Keratinocyte (primary cell): ENCODE data around the gene TPRA1. TPM values are rescaled to one million over a fixed set of nuclear protein-coding genes. Genes with fewer than 3 reads are reported as not detected.

Experiments used
- DNase-seq: peaks from one replicate; pipeline ENCODE4 v3.0.0-alpha.2; 2011; ENCODE audit warnings: low read depth, missing footprints, low spot score
- FAIRE-seq: peaks from 2 replicates; lab custom pipeline; 2011; peaks lifted over from hg19 to GRCh38; lab: Jason Lieb, UNC
- H2AFZ ChIP-seq: 2 replicates; pipeline ENCODE4 v1.6.0; 2012; ENCODE audit warnings: low read length, control low read depth, inconsistent platforms; ENCODE audit not compliant: control insufficient read depth
- H3K27ac ChIP-seq: 2 replicates; pipeline ENCODE4 v1.5.1; 2011; ENCODE audit warnings: low read length; ENCODE audit not compliant: control insufficient read depth, insufficient read depth
- H3K27me3 ChIP-seq: 3 replicates; pipeline ENCODE4 v1.6.0; 2011; ENCODE audit warnings: low read length; ENCODE audit not compliant: control insufficient read depth, insufficient read depth; ENCODE audit errors: extremely low read depth
- H3K36me3 ChIP-seq, 2 experiments: 2 replicates in 1 of 2; 3 replicates in 1 of 2; pipeline ENCODE4 v1.5.1; 2011; ENCODE audit warnings: low read length in 2 of 2, mild to moderate bottlenecking in 1 of 2; ENCODE audit not compliant: control insufficient read depth in 2 of 2, insufficient read depth in 2 of 2; ENCODE audit errors: extremely low read depth in 1 of 2
- H3K4me1 ChIP-seq: 3 replicates; pipeline ENCODE4 v1.5.1; 2011; ENCODE audit warnings: low read length; ENCODE audit not compliant: control insufficient read depth, insufficient read depth; ENCODE audit errors: extremely low read depth
- H3K4me2 ChIP-seq: 3 replicates; pipeline ENCODE4 v1.6.0; 2011; ENCODE audit warnings: low read depth, low read length; ENCODE audit not compliant: control insufficient read depth, insufficient read depth; ENCODE audit errors: extremely low read depth
- H3K4me3 ChIP-seq, 3 experiments: fragments of 200-600 bp in 1 of 3; sonication (generic) in 1 of 3; 2 replicates in 2 of 3; 3 replicates in 1 of 3; pipeline ENCODE4 v1.5.1; 2011 to 2016; ENCODE audit warnings: low read length in 3 of 3, mild to moderate bottlenecking in 3 of 3, control low read depth in 2 of 3, inconsistent platforms in 1 of 3, low read depth in 1 of 3, mixed read lengths in 1 of 3, mixed run types in 1 of 3, moderate library complexity in 1 of 3; ENCODE audit not compliant: control insufficient read depth in 2 of 3, insufficient read depth in 2 of 3; ENCODE audit errors: extremely low read depth in 1 of 3
- H3K79me2 ChIP-seq: 2 replicates; pipeline ENCODE4 v1.6.0; 2012; ENCODE audit warnings: low read length; ENCODE audit not compliant: control insufficient read depth, insufficient read depth
- H3K9ac ChIP-seq: 3 replicates; pipeline ENCODE4 v1.6.0; 2011; ENCODE audit warnings: low read length; ENCODE audit not compliant: control insufficient read depth, insufficient read depth; ENCODE audit errors: extremely low read depth
- H3K9me1 ChIP-seq: 3 replicates; pipeline ENCODE4 v1.6.0; 2011; ENCODE audit warnings: low read length; ENCODE audit not compliant: control insufficient read depth, insufficient read depth; ENCODE audit errors: extremely low read depth
- H3K9me3 ChIP-seq: 2 replicates; pipeline ENCODE4 v1.5.1; 2012; ENCODE audit warnings: low read depth, low read length; ENCODE audit not compliant: control insufficient read depth
- H4K20me1 ChIP-seq: 3 replicates; pipeline ENCODE4 v1.6.0; 2011; ENCODE audit warnings: low read length; ENCODE audit not compliant: control insufficient read depth, insufficient read depth; ENCODE audit errors: extremely low read depth
- EZH2 ChIP-seq: IDR thresholded peaks from one replicate; pipeline ENCODE4 v1.6.1; 2012; ENCODE audit warnings: inconsistent platforms, mild to moderate bottlenecking, low read length, moderate library complexity
- dilution Hi-C: fragments of 300-500 bp; cut with MboI; formaldehyde crosslinking; loops from one replicate; pipeline ENCODE4 v1.7.0; 2020; ENCODE audit warnings: low sequenced_read_pairs; ENCODE audit not compliant: extremely low pct_ligation_motif_present
- polyA plus RNA-seq, 5 experiments: library from polyadenylated mRNA; depleted of rRNA in 3 of 5; stranded (reverse) in 3 of 5; stranded (forward) in 1 of 5; unstranded in 1 of 5; fragments of >200 nt; gene quantifications; 1 replicate in 1 of 5; 2 replicates in 3 of 5; 3 replicates in 1 of 5; pipeline versions ENCODE4 v1.2.1 to v1.2.3, GENCODE V29; 2011 to 2012; ENCODE audit warnings: missing spikeins in 2 of 5, low read depth in 1 of 5, low replicate concordance in 1 of 5
- TF ChIP-seq, protein P1 (sequence below), 3 experiments: IDR thresholded peaks in 1 of 3; conservative IDR thresholded peaks in 1 of 3; optimal IDR thresholded peaks in 1 of 3; 2 replicates in 2 of 3; 3 replicates in 1 of 3; pipeline versions ENCODE3 to v1.5.1; 2011; ENCODE audit warnings: low read length in 3 of 3, mild to moderate bottlenecking in 3 of 3, moderate library complexity in 2 of 3, control low read depth in 1 of 3, inconsistent platforms in 1 of 3; ENCODE audit not compliant: insufficient read depth in 2 of 3; ENCODE audit errors: extremely low read depth in 1 of 3

The TPRA1 gene
- polyA plus RNA-seq, 1 donor (not counting 4 experiments of a cell fraction or from before 2014, with no cell fraction given), result 22.2 TPM

DNA sequence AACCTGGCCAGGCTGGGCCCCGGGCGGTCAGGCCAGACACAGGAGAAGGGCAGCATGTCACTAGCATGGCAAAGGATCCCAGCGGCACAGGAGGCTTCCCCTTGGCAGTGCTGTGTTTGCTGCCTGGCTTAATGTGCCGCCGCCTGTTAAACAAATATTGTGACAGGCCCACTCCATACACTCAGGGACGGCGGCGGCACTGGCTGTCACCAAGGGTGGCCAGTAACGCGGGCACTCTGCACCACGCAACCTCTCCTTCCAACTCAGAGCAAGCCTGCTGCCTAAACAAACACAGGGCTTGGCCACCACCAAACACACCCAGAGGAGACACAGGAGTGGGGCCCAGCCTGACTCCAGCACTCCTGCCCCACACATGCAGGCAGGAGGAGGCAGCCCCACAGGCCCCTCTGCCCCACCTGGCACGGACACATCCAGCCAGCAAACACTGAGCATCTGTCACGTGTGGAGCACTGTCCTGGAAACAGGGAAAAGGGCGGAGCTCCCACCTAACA is 48.0 kb downstream of the TPRA1 start:
- DNase-seq (no peak), FAIRE-seq (no peak)
- Histone ChIP-seq H2AFZ (no peak overlapping the region), H3K4me3 (no peak overlapping the region), H3K27ac (no peak overlapping the region), H3K27me3 (no peaks in the 10 kb centered on the region), H4K20me1 (no peaks in the 10 kb centered on the region), H3K4me2 (no peak overlapping the region), H3K4me1 (no peaks in the 10 kb centered on the region), H3K9ac (no peak overlapping the region), H3K9me1 (no peaks in the 10 kb centered on the region), H3K36me3 (no peaks in the 10 kb centered on the region), H3K79me2 (no peaks in the 10 kb centered on the region), H3K9me3 (no peaks in the 10 kb centered on the region)
- TF ChIP-seq, protein P1, sequence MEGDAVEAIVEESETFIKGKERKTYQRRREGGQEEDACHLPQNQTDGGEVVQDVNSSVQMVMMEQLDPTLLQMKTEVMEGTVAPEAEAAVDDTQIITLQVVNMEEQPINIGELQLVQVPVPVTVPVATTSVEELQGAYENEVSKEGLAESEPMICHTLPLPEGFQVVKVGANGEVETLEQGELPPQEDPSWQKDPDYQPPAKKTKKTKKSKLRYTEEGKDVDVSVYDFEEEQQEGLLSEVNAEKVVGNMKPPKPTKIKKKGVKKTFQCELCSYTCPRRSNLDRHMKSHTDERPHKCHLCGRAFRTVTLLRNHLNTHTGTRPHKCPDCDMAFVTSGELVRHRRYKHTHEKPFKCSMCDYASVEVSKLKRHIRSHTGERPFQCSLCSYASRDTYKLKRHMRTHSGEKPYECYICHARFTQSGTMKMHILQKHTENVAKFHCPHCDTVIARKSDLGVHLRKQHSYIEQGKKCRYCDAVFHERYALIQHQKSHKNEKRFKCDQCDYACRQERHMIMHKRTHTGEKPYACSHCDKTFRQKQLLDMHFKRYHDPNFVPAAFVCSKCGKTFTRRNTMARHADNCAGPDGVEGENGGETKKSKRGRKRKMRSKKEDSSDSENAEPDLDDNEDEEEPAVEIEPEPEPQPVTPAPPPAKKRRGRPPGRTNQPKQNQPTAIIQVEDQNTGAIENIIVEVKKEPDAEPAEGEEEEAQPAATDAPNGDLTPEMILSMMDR (optimal IDR thresholded peaks at IDR 0.05 in 1 of 3, IDR thresholded peaks at IDR 0.05 in 1 of 3, conservative IDR thresholded peaks at IDR 0.05 in 1 of 3; ENCODE audit: extremely low read depth in 1 of 3, insufficient read depth in 2 of 3, low read length in 3 of 3), result no peak
- no peak for TF ChIP-seq EZH2
- dilution Hi-C loops, result no loop called here

DNA sequence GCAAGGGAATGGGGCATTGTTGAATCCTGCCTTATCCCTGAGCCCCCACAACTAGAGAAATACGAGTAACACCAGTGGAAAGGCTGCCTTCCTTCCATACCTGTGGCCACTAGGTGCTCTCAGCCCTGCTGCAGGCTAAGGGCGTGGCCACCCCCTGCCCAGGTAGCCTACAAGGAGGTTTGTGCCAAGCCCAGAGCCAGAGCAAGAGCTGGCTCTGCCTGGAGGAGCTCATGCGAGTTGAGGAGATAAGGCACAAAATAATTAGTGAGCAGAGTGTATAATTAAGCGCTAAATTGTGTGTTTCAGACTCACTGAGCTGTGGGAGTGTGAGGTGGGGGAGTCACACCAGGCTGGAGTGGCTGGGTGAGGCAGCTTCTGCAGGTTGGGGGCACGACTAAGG is 49.2 kb downstream of the TPRA1 start:
- Histone ChIP-seq H3K27ac (no peak overlapping the region), H3K4me3 (no peak overlapping the region), H3K79me2 (no peaks in the 10 kb centered on the region), H3K36me3 (no peaks in the 10 kb centered on the region), H3K9me3 (no peaks in the 10 kb centered on the region), H3K27me3 (no peaks in the 10 kb centered on the region), H2AFZ (no peak overlapping the region), H3K9me1 (no peaks in the 10 kb centered on the region), H3K9ac (no peak overlapping the region), H4K20me1 (no peaks in the 10 kb centered on the region), H3K4me1 (no peaks in the 10 kb centered on the region), H3K4me2 (no peak overlapping the region)
- FAIRE-seq, result no peak
- dilution Hi-C loops, result no loop called here
- TF ChIP-seq, protein P1 (optimal IDR thresholded peaks at IDR 0.05 in 1 of 3, IDR thresholded peaks at IDR 0.05 in 1 of 3, conservative IDR thresholded peaks at IDR 0.05 in 1 of 3; ENCODE audit: extremely low read depth in 1 of 3, insufficient read depth in 2 of 3, low read length in 3 of 3), result no peak
- no peak for TF ChIP-seq EZH2
- no peak for DNase-seq
